HG03521 (cell line): ENCODE data around the gene LYPD6B.

Experiments used
- ATAC-seq: cut with Tn5 transposase; IDR thresholded peaks from one replicate; pipeline ENCODE4 v1.9.1; 2021; ENCODE audit warnings: mild to moderate bottlenecking, moderate library complexity; ENCODE audit not compliant: unreplicated experiment

LYPD6B gene

GRCh38 chr2:149037851-149038250, 648 bp upstream of the LYPD6B start:
- no peak for ATAC-seq

- no peak for ATAC-seq
These were observed 770 bp downstream of the LYPD6B start for GRCh38 chr2:149039213-149039724.

- no peak for ATAC-seq
These were observed 2.0 kb downstream of the LYPD6B start for GRCh38 chr2:149040451-149040850.

GRCh38 chr2:149041482-149041881, 3.0 kb downstream of the LYPD6B start:
- ATAC-seq, result no peak

GRCh38 chr2:149042881-149043280, 4.4 kb downstream of the LYPD6B start:
- ATAC-seq, result no peak

- no peak for ATAC-seq
These were observed 6.0 kb downstream of the LYPD6B start for GRCh38 chr2:149044500-149044899.

- ATAC-seq, result no peak
These were observed 8.6 kb downstream of the LYPD6B start for GRCh38 chr2:149047118-149047517.

- no peak for ATAC-seq
These were observed 10.6 kb downstream of the LYPD6B start for GRCh38 chr2:149049142-149049541.

GRCh38 chr2:149050188-149050587, 11.7 kb downstream of the LYPD6B start:
- peak; percentile 84 for ATAC-seq

- no peak for ATAC-seq
These were observed 17.3 kb downstream of the LYPD6B start for GRCh38 chr2:149055751-149056150.

- ATAC-seq, result no peak
These were observed 18.2 kb downstream of the LYPD6B start for GRCh38 chr2:149056541-149057255.

- no peak for ATAC-seq
These were observed 18.9 kb downstream of the LYPD6B start for GRCh38 chr2:149057401-149057800.

GRCh38 chr2:149058936-149059335, 20.4 kb downstream of the LYPD6B start:
- ATAC-seq, result no peak

- ATAC-seq, result no peak
These were observed 21.3 kb downstream of the LYPD6B start for GRCh38 chr2:149059822-149060221.

- no peak for ATAC-seq
These were observed 22.7 kb downstream of the LYPD6B start for GRCh38 chr2:149061133-149061745.

GRCh38 chr2:149062531-149062930, 24.0 kb downstream of the LYPD6B start:
- no peak for ATAC-seq

- no peak for ATAC-seq
These were observed 24.7 kb downstream of the LYPD6B start for GRCh38 chr2:149063177-149063576.

GRCh38 chr2:149064365-149064841, 25.9 kb downstream of the LYPD6B start:
- ATAC-seq, result no peak

- no peak for ATAC-seq
These were observed 26.5 kb downstream of the LYPD6B start for GRCh38 chr2:149064856-149065630.

GRCh38 chr2:149068225-149068995, 29.9 kb downstream of the LYPD6B start:
- ATAC-seq, result no peak
